Ecto neural progenitor cell (in vitro differentiated cells): Measurements from ENCODE around the gene TRMT2A.

ENCODE experiments used
- DNase-seq: peaks from one replicate; pipeline ENCODE4 v3.0.0-alpha.2; 2018; ENCODE audit warnings: low spot score

Gene TRMT2A

GRCh38 chr22:20116376-20116950 is 563 bp downstream of the TRMT2A start:
- DNase-seq, result no peak

GRCh38 chr22:20115691-20116375 is 1.2 kb downstream of the TRMT2A start, which contains the start of gene RANBP1:
TSS of gene RANBP1 (plus strand) at chr22:20116104. CDS start at chr22:20116185, 81 bp downstream.
- DNase-seq, result no peak

- no peak for DNase-seq
Measured at GRCh38 chr22:20114506-20115475, 2.2 kb downstream of the TRMT2A start.

- DNase-seq, result no peak
Measured at GRCh38 chr22:20113551-20114310, 3.3 kb downstream of the TRMT2A start.

- no peak for DNase-seq
Measured at GRCh38 chr22:20112623-20113511, 4.2 kb downstream of the TRMT2A start.

- no peak for DNase-seq
Measured at GRCh38 chr22:20111689-20112622, 5.1 kb downstream of the TRMT2A start.

GRCh38 chr22:20111045-20111688 is 5.9 kb downstream of the TRMT2A start:
- no peak for DNase-seq

GRCh38 chr22:20110359-20110985 is 6.6 kb downstream of the TRMT2A start:
- DNase-seq, result no peak

- no peak for DNase-seq
Measured at GRCh38 chr22:20109411-20110358, 7.3 kb downstream of the TRMT2A start.

- no peak for DNase-seq
Measured at GRCh38 chr22:20108757-20109230, 8.2 kb downstream of the TRMT2A start.

GRCh38 chr22:20107951-20108756 is 8.9 kb downstream of the TRMT2A start:
- DNase-seq, result no peak

- no peak for DNase-seq
Measured at GRCh38 chr22:20107471-20107901, 9.5 kb downstream of the TRMT2A start.

- DNase-seq, result no peak
Measured at GRCh38 chr22:20106849-20107237, 10.2 kb downstream of the TRMT2A start.

- no peak for DNase-seq
Measured at GRCh38 chr22:20106205-20106848, 10.7 kb downstream of the TRMT2A start.

- DNase-seq, result no peak
Measured at GRCh38 chr22:20105456-20106204, 11.4 kb downstream of the TRMT2A start.
